Liver (tissue), 9 donors: ENCODE measurements around the gene KANSL3. TPM values are rescaled to one million over a fixed set of nuclear protein-coding genes. Genes with fewer than 3 reads are reported as not detected.

ENCODE experiments used
- DNase-seq: peaks from one replicate; pipeline ENCODE4 v3.0.0-alpha.2; 2017; ENCODE audit warnings: low spot score
- H3K27ac ChIP-seq, 2 donors: one replicate each; pipeline ENCODE4 v1.7.0; 2013; ENCODE audit warnings: inconsistent platforms in 2 of 2, low read length in 2 of 2, control low read depth in 1 of 2, low read depth in 1 of 2, mild to moderate bottlenecking in 1 of 2
- H3K27me3 ChIP-seq, 4 donors: one replicate each; pipeline versions ENCODE4 v1.6.1 to v1.7.0; 2013; ENCODE audit warnings: low read length in 3 of 4, inconsistent platforms in 1 of 4, mild to moderate bottlenecking in 1 of 4, moderate library complexity in 1 of 4; ENCODE audit not compliant: control insufficient read depth in 4 of 4, insufficient read depth in 4 of 4
- H3K36me3 ChIP-seq, 4 donors: one replicate each; pipeline versions ENCODE4 v1.6.1 to v1.7.0; 2013; ENCODE audit warnings: low read length in 3 of 4, mild to moderate bottlenecking in 3 of 4, low read depth in 1 of 4, moderate library complexity in 1 of 4; ENCODE audit not compliant: control insufficient read depth in 4 of 4, insufficient read depth in 3 of 4
- H3K4me1 ChIP-seq, 4 donors: one replicate each; pipeline versions ENCODE4 v1.6.1 to v1.7.0; 2013; ENCODE audit warnings: low read length in 3 of 4, mild to moderate bottlenecking in 3 of 4, moderate library complexity in 1 of 4; ENCODE audit not compliant: control insufficient read depth in 4 of 4, insufficient read depth in 4 of 4
- H3K4me3 ChIP-seq, 3 donors: one replicate each; pipeline versions ENCODE4 v1.6.1 to v1.7.0; 2013; ENCODE audit warnings: low read length in 3 of 3, control low read depth in 1 of 3, low read depth in 1 of 3, mild to moderate bottlenecking in 1 of 3
- H3K9ac ChIP-seq, 2 donors: one replicate each; pipeline ENCODE4 v1.7.0; 2013; ENCODE audit warnings: low read length in 2 of 2, mild to moderate bottlenecking in 2 of 2, moderate library complexity in 2 of 2, control low read depth in 1 of 2, low read depth in 1 of 2
- H3K9me3 ChIP-seq, 4 donors: one replicate each; pipeline versions ENCODE4 v1.6.1 to v1.7.0; 2013; ENCODE audit warnings: low read length in 3 of 4; ENCODE audit not compliant: control insufficient read depth in 4 of 4
- ATF3 ChIP-seq: IDR thresholded peaks from 2 replicates; pipeline ENCODE4 v1.6.1; 2016; ENCODE audit warnings: antibody characterized with exemption
- CTCF ChIP-seq: fragments of 150-350 bp; IDR thresholded peaks from 2 replicates; pipeline ENCODE4 v1.5.1; 2017; ENCODE audit warnings: improper control_type of control experiment, low read depth, low read length; ENCODE audit not compliant: missing input control
- EGR1 ChIP-seq, 2 donors: IDR thresholded peaks; 2 replicates each; pipeline ENCODE4 v1.6.1; 2016 to 2018; ENCODE audit warnings: antibody characterized with exemption in 2 of 2, low read depth in 2 of 2
- FOXA1 ChIP-seq: IDR thresholded peaks from 2 replicates; pipeline ENCODE4 v1.6.1; 2016; ENCODE audit warnings: antibody characterized with exemption
- FOXA2 ChIP-seq: IDR thresholded peaks from 2 replicates; pipeline ENCODE4 v1.6.1; 2016; ENCODE audit warnings: antibody characterized with exemption
- GABPA ChIP-seq, 2 donors: IDR thresholded peaks in 1 of 2; conservative IDR thresholded peaks in 1 of 2; 2 replicates each; pipeline ENCODE4 v1.6.1; 2016; ENCODE audit warnings: antibody characterized with exemption in 2 of 2, mild to moderate bottlenecking in 1 of 2, moderate library complexity in 1 of 2
- HNF4A ChIP-seq, 2 donors: conservative IDR thresholded peaks; 2 replicates each; pipeline ENCODE4 v1.6.1; 2016; ENCODE audit warnings: antibody characterized with exemption in 2 of 2, mild to moderate bottlenecking in 2 of 2
- HNF4G ChIP-seq: IDR thresholded peaks from 2 replicates; pipeline ENCODE4 v1.6.1; 2016; ENCODE audit warnings: antibody characterized with exemption
- JUND ChIP-seq, 2 donors: IDR thresholded peaks; 2 replicates each; pipeline ENCODE4 v1.6.1; 2016; ENCODE audit warnings: antibody characterized with exemption in 2 of 2
- NR2F2 ChIP-seq: IDR thresholded peaks from 2 replicates; pipeline ENCODE4 v1.6.1; 2016; ENCODE audit warnings: antibody characterized with exemption
- RAD21 ChIP-seq, 2 donors: IDR thresholded peaks; 2 replicates each; pipeline ENCODE4 v1.6.1; 2016; ENCODE audit warnings: antibody characterized with exemption in 2 of 2, mild to moderate bottlenecking in 2 of 2
- RXRA ChIP-seq, 2 donors: IDR thresholded peaks; 2 replicates each; pipeline ENCODE4 v1.6.1; 2017 to 2018; ENCODE audit warnings: antibody characterized with exemption in 2 of 2, mild to moderate bottlenecking in 1 of 2
- SP1 ChIP-seq: IDR thresholded peaks from 2 replicates; pipeline ENCODE4 v1.6.1; 2018; ENCODE audit warnings: antibody characterized with exemption, mild to moderate bottlenecking
- TAF1 ChIP-seq: conservative IDR thresholded peaks from 2 replicates; pipeline ENCODE4 v1.6.1; 2016; ENCODE audit warnings: antibody characterized with exemption, mild to moderate bottlenecking
- WGBS: extraction: QIAGEN DNeasy Blood & Tissue Kit; methylation state at CpG from one replicate; pipeline ENCODE4 v1.1.7; 2013; 5-methylcytosine and 5-hydroxymethylcytosine counted together
- polyA plus RNA-seq, 2 donors: library from polyadenylated mRNA; stranded (reverse) in 1 of 2; unstranded in 1 of 2; fragments of 200-250 nt in 1 of 2; fragments of >200 nt in 1 of 2; fragmentation: Nextera tagmentation in 1 of 2; extraction: Ambion mirVana in 1 of 2; gene quantifications; one replicate each; pipeline versions ENCODE4 v1.2.1 to v1.2.3, GENCODE V29; 2013 to 2015
- total RNA-seq, 2 donors: library from RNA; depleted of rRNA; stranded (reverse); fragments of >200 nt; gene quantifications; one replicate each; pipeline ENCODE4 v1.2.3, GENCODE V29; 2014
- TF ChIP-seq, protein P1 (sequence below): IDR thresholded peaks from 2 replicates; pipeline ENCODE4 v1.6.1; 2016; ENCODE audit warnings: antibody characterized with exemption
- TF ChIP-seq, protein P2 (sequence below): IDR thresholded peaks from 2 replicates; pipeline ENCODE4 v1.6.1; 2016; ENCODE audit warnings: antibody characterized with exemption
- donor health status: healthy.
- donor health status: healthy.
- donor health status: healthy.
- donor health status: healthy.
- donor health status: healthy.

Gene KANSL3
- total and polyA plus RNA-seq, 4 donors: 8.3 to 30.5 (median 18.6) TPM

DNA sequence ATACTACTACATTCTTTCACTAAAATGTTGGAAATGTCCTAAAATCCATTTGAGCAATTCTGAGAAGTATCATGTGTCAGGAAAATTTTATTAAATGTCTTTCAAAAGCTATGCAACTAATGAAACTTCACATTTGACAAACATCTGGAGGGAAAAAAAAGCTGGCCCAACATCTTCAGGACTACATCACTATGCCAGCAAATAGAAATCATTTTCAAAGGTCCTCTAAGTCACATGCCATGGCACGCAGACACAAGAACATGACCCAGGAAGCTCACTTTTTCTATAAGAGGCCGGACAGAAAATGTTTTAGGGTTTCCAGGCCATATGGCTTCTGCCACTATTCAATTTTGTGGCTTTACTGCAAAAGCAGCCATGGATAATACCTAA, 11.6 kb downstream of the KANSL3 start:
- Histone ChIP-seq H3K36me3 (peaks cover 6 to 32% (median 21%) of the 10 kb centered on the region in 4 donors), H3K9me3 (no peaks in the 10 kb centered on the region), H3K27ac (no peak overlapping the region), H3K4me1 (no peaks in the 10 kb centered on the region), H3K4me3 (no peak overlapping the region), H3K9ac (no peak overlapping the region), H3K27me3 (no peaks in the 10 kb centered on the region)
- DNase-seq: no peak
- TF ChIP-seq NR2F2 (no peak), JUND (IDR thresholded peaks at IDR 0.05) (no peak), RAD21 (IDR thresholded peaks at IDR 0.05) (no peak), RXRA (IDR thresholded peaks at IDR 0.05) (no peak), GABPA (IDR thresholded peaks at IDR 0.05 in 1 of 2, conservative IDR thresholded peaks at IDR 0.05 in 1 of 2) (no peak), CTCF (no peak), EGR1 (IDR thresholded peaks at IDR 0.05; ENCODE audit: low read depth in 2 of 2) (no peak), HNF4G (no peak), HNF4A (conservative IDR thresholded peaks at IDR 0.05) (no peak)
- TF ChIP-seq, protein P1, sequence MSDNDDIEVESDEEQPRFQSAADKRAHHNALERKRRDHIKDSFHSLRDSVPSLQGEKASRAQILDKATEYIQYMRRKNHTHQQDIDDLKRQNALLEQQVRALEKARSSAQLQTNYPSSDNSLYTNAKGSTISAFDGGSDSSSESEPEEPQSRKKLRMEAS: no peak
- TF ChIP-seq, protein P2, sequence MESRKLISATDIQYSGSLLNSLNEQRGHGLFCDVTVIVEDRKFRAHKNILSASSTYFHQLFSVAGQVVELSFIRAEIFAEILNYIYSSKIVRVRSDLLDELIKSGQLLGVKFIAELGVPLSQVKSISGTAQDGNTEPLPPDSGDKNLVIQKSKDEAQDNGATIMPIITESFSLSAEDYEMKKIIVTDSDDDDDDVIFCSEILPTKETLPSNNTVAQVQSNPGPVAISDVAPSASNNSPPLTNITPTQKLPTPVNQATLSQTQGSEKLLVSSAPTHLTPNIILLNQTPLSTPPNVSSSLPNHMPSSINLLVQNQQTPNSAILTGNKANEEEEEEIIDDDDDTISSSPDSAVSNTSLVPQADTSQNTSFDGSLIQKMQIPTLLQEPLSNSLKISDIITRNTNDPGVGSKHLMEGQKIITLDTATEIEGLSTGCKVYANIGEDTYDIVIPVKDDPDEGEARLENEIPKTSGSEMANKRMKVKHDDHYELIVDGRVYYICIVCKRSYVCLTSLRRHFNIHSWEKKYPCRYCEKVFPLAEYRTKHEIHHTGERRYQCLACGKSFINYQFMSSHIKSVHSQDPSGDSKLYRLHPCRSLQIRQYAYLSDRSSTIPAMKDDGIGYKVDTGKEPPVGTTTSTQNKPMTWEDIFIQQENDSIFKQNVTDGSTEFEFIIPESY: no peak
- 75% methylated on average over 2 of the region's 2 CpGs for WGBS

GRCh38 chr2:96625571-96626552, 12.2 kb downstream of the KANSL3 start:
- H3K9ac ChIP-seq: no peak overlapping the region

DNA sequence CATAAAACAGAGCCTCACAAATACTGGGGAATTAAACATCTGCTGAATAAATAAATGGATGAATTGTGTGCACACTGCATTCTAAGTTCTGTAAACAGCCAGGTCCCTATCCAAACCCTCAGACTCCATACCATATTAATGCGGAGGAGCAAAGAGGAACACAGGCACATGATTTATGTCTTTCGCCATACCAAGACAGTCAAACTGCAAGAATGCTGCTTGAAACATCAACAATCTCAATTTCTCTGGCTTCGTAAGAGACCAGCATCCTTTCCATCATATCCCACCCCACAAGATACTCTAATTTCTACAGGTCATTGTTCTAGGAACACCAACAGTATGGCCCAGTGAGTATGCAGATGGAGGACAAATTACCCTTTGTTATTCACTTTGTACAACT, 15.0 kb downstream of the KANSL3 start:
- DNase-seq: no peak
- Histone ChIP-seq H3K9me3 (no peaks in the 10 kb centered on the region), H3K4me1 (peaks cover 4 to 9% (median 6%) of the 10 kb centered on the region in 4 donors), H3K27me3 (no peaks in the 10 kb centered on the region), H3K4me3 (no peak overlapping the region), H3K36me3 (peaks cover 4 to 30% (median 11%) of the 10 kb centered on the region in 4 donors), H3K27ac (no peak overlapping the region), H3K9ac (no peak overlapping the region)
- TF ChIP-seq HNF4G: no peak
- no peak for TF ChIP-seq SP1
- TF ChIP-seq RAD21 (IDR thresholded peaks at IDR 0.05): no peak
- TF ChIP-seq, protein P1: no peak
- no peak for TF ChIP-seq NR2F2
- TF ChIP-seq, protein P2: no peak
- no peak for TF ChIP-seq JUND (IDR thresholded peaks at IDR 0.05)
- TF ChIP-seq FOXA1: no peak
- TF ChIP-seq RXRA (IDR thresholded peaks at IDR 0.05): no peak
- TF ChIP-seq GABPA (IDR thresholded peaks at IDR 0.05 in 1 of 2, conservative IDR thresholded peaks at IDR 0.05 in 1 of 2): no peak
- no peak for TF ChIP-seq TAF1
- TF ChIP-seq FOXA2: no peak
- TF ChIP-seq ATF3: no peak
- 90% methylated on average over 3 of the region's 3 CpGs for WGBS

More at GRCh38 chr2:96625571-96626552, 12.2 kb downstream of the KANSL3 start:
- WGBS: 76% methylated on average over 5 of the region's 5 CpGs
- Histone ChIP-seq H3K4me1 (no peaks in the 10 kb centered on the region), H3K27me3 (no peaks in the 10 kb centered on the region), H3K27ac (no peak overlapping the region), H3K4me3 (no peak overlapping the region), H3K36me3 (peaks cover 6 to 26% (median 15%) of the 10 kb centered on the region in 4 donors), H3K9me3 (no peaks in the 10 kb centered on the region)
- DNase-seq: no peak
- no peak for TF ChIP-seq FOXA1
